Measurements from ENCODE around the gene NRBP1.

NRBP1 gene

DNA sequence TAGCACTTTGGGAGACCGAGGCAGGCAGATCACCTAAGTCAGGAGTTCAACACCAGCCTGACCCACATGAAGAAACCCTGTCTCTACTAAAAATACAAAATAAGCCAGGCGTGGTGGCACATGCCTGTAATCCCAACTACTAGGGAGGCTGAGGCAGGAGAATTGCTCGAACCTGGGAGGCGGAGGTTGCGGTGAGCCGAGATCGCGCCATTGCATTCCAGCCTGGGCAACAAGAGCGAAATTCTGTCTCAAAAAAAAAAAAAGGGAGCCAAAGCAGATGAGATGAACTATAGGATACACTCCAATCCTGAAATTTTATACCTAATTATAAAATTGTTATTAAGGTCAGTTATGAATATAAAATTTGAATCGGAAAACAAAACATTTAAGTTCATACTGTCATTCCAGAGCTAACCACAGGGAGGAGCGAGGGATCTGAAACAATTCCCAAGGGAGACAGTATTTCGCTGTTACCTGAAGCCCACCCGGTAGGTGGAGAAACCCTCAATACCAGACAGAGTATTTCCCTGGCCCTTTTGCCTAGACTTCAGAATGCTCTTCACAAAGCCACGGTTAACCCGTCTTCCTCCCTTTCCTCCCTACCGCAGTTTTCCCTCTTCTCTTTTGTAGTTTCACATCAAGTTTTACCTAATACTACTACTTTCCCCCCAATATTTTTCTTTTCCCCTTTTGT is 20.5 kb upstream of the NRBP1 start:
- peak overlapping the region; percentile 71 for H3K27ac ChIP-seq (ENCODE audit: low read length)

DNA sequence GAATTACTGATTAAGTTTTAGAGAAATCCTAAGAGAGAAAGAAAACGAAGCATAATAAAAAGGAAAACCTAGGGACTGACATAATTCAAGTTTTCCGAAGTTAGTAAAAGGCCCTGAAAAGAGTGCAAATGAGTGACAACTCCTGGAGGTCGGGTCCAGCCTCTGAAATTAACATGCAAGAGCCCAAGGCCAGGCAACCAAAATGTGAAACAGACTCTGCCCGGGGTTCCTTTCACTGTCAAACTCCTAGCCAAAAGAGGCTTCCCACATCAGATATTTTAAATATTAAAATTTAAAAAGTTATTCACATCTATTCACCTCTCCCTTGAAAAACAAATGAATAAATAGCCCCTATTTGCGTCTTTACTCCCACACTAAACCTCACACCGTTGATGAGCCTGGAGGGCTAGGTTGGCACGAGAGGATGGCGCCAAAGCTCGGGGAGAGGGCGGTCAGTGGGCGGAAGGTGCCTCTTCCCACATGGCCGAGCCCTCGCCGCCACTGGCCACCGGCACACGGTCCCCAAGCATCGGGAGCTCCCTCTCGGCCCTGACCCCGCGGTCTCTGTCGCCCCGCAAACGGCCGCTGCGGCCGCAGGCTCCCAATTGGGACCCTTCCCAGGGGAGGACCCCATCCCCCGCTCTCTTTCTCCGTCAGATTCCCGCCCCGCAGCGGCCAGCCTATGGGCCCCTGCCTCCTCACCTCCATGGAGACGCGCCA is 19.7 kb upstream of the NRBP1 start:
- H3K27ac ChIP-seq (ENCODE audit: low read length) = peak overlapping the region; percentile 71
- peaks cover 56% of the 10 kb centered on the region for H3K79me2 ChIP-seq (ENCODE audit: low read length)
- peak overlapping the region; percentile 6; the same call in 1 of the 2 replicates for H2AFZ ChIP-seq (ENCODE audit: low read depth, low read length)
- H3K4me3 ChIP-seq (ENCODE audit: low read length) = peak overlapping the region; percentile 89
- peak overlapping the region; percentile 95 for H3K9ac ChIP-seq (ENCODE audit: low read length)
- TF ChIP-seq, protein P1, sequence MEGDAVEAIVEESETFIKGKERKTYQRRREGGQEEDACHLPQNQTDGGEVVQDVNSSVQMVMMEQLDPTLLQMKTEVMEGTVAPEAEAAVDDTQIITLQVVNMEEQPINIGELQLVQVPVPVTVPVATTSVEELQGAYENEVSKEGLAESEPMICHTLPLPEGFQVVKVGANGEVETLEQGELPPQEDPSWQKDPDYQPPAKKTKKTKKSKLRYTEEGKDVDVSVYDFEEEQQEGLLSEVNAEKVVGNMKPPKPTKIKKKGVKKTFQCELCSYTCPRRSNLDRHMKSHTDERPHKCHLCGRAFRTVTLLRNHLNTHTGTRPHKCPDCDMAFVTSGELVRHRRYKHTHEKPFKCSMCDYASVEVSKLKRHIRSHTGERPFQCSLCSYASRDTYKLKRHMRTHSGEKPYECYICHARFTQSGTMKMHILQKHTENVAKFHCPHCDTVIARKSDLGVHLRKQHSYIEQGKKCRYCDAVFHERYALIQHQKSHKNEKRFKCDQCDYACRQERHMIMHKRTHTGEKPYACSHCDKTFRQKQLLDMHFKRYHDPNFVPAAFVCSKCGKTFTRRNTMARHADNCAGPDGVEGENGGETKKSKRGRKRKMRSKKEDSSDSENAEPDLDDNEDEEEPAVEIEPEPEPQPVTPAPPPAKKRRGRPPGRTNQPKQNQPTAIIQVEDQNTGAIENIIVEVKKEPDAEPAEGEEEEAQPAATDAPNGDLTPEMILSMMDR (IDR thresholded peaks at IDR 0.05; ENCODE audit: low read depth, low read length) = no peak
- TF ChIP-seq EZH2phosphoT487 (IDR thresholded peaks at IDR 0.05; ENCODE audit: low read depth) = no peak
- 0 out of 2 replicates have a peak, but pooled peaks cover 2% of the 10 kb centered on the region for H3K27me3 ChIP-seq (ENCODE audit: low read depth, low read length)
- peaks cover 39% of the 10 kb centered on the region for H4K20me1 ChIP-seq (ENCODE audit: insufficient read depth, low read length)
- H3K4me1 ChIP-seq (ENCODE audit: low read length) = peaks cover 19% of the 10 kb centered on the region
- peak overlapping the region; percentile 84 for H3K4me2 ChIP-seq (ENCODE audit: low read length)
- no peaks in the 10 kb centered on the region for H3K9me3 ChIP-seq (ENCODE audit: insufficient read depth, low read length)
- peaks cover 20% of the 10 kb centered on the region for H3K36me3 ChIP-seq (replicated peaks; ENCODE audit: low read depth, low read length)

More for the DNA sequence above, 20.5 kb upstream of the NRBP1 start:
- H4K20me1 ChIP-seq (ENCODE audit: insufficient read depth, low read length) = peaks cover 43% of the 10 kb centered on the region
- H3K9me3 ChIP-seq (ENCODE audit: insufficient read depth, low read length) = no peaks in the 10 kb centered on the region
- no peak overlapping the region for H2AFZ ChIP-seq (ENCODE audit: low read depth, low read length)
- H3K4me2 ChIP-seq (ENCODE audit: low read length) = peak overlapping the region; percentile 84
- H3K9ac ChIP-seq (ENCODE audit: low read length) = peak overlapping the region; percentile 95
- peaks cover 21% of the 10 kb centered on the region for H3K36me3 ChIP-seq (replicated peaks; ENCODE audit: low read depth, low read length)
- peaks cover 65% of the 10 kb centered on the region for H3K79me2 ChIP-seq (ENCODE audit: low read length)
- peak overlapping the region; percentile 89 for H3K4me3 ChIP-seq (ENCODE audit: low read length)
- peaks cover 19% of the 10 kb centered on the region for H3K4me1 ChIP-seq (ENCODE audit: low read length)
- 0 out of 2 replicates have a peak, but pooled peaks cover 2% of the 10 kb centered on the region for H3K27me3 ChIP-seq (ENCODE audit: low read depth, low read length)
- TF ChIP-seq EZH2phosphoT487 (IDR thresholded peaks at IDR 0.05; ENCODE audit: low read depth) = no peak
- TF ChIP-seq, protein P1 (IDR thresholded peaks at IDR 0.05; ENCODE audit: low read depth, low read length) = peak; percentile 24; the same call in 1 of the 2 replicates

DNA sequence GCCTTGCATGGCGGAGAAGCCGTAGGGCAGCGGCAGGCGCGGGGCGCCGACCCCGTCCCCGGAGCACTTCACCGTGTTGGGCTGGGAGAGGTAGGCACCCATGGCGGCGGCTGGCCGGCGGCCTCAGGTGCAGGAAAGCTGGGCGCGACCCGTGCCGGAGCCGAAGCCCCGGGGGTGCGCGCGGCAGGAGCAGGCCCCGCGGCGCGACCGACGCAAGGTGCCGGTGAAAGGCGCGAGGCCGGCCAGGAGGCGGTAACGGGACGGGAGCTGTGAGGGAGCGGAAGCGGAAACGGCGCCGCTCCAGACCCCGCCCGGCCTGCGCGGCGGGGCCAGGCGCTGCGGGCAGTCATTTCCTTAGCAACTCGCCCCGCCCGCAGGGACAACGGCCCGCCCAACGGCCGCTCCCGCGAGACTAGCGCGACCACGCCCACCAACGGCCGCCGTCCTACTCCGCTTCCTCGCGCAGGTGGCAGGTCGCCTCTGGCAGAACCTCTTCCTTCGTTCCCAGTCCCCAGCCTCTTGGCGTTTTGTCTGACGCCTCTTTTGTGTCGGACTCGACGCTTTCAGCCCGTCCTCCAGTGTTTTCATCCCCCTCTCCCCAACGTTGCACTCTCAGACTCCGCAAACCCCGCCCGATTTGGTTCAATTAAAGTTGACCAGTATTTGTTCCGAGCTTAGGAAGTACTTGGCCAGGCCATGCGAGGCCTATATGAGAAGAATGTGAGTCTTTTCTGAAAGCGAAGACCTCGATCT is 18.9 kb upstream of the NRBP1 start, which contains the start of gene PPM1G:
PPM1G (minus strand) TSS at position 271 of the 753 bp plus-strand sequence; CDS start at position 102, 169 bp downstream.
- peak within 1 kb of the TSS; percentile 71 for H3K27ac ChIP-seq (ENCODE audit: low read length)
- H3K36me3 ChIP-seq (replicated peaks; ENCODE audit: low read depth, low read length) = peaks cover 15% of the 10 kb centered on the region
- peak within 1 kb of the TSS; percentile 91 for H3K4me2 ChIP-seq (ENCODE audit: low read length)
- H3K9ac ChIP-seq (ENCODE audit: low read length) = peak within 1 kb of the TSS; percentile 95
- peaks cover 31% of the 10 kb centered on the region for H4K20me1 ChIP-seq (ENCODE audit: insufficient read depth, low read length)
- 0 out of 2 replicates have a peak, but pooled peaks cover 2% of the 10 kb centered on the region for H3K27me3 ChIP-seq (ENCODE audit: low read depth, low read length)
- H3K79me2 ChIP-seq (ENCODE audit: low read length) = peaks cover 49% of the 10 kb centered on the region
- no peaks in the 10 kb centered on the region for H3K9me3 ChIP-seq (ENCODE audit: insufficient read depth, low read length)
- peak within 1 kb of the TSS; percentile 89 for H3K4me3 ChIP-seq (ENCODE audit: low read length)
- H2AFZ ChIP-seq (ENCODE audit: low read depth, low read length) = peak within 1 kb of the TSS; percentile 91
- peaks cover 19% of the 10 kb centered on the region for H3K4me1 ChIP-seq (ENCODE audit: low read length)
- TF ChIP-seq, protein P1 (IDR thresholded peaks at IDR 0.05; ENCODE audit: low read depth, low read length) = no peak
- no peak for TF ChIP-seq EZH2phosphoT487 (IDR thresholded peaks at IDR 0.05; ENCODE audit: low read depth)

All from OCI-LY3 (cell line).